ENCODE results near the gene CACNB1.

CACNB1 gene

DNA sequence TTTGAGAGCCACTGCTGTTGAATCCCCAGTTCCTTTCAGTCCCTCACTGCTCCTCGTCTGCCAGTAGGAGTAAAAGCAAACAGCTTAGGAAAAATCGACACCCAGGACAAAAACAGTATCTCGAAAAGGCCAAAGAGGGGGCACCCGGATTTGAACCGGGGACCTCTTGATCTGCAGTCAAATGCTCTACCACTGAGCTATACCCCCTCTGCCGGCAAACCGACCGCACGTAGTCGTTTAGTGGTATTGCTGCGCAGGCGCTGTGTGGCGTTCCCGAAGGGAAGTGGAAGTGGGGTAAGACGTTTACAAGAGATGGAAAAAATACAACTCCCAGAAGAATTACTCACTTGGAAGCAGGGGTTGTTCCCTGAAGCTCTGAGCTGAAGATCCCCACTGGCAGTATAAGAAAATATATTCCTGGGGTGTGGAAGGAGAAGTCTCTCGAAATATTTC, 43.8 kb downstream of the CACNB1 start:
- DNase-seq (ENCODE audit: low spot score) (peak; percentile 76), FAIRE-seq (no peak)

GRCh38 chr17:39151943-39152818, 45.3 kb downstream of the CACNB1 start:
- peak; percentile 64 for DNase-seq (ENCODE audit: low spot score)
- FAIRE-seq: no peak

DNA sequence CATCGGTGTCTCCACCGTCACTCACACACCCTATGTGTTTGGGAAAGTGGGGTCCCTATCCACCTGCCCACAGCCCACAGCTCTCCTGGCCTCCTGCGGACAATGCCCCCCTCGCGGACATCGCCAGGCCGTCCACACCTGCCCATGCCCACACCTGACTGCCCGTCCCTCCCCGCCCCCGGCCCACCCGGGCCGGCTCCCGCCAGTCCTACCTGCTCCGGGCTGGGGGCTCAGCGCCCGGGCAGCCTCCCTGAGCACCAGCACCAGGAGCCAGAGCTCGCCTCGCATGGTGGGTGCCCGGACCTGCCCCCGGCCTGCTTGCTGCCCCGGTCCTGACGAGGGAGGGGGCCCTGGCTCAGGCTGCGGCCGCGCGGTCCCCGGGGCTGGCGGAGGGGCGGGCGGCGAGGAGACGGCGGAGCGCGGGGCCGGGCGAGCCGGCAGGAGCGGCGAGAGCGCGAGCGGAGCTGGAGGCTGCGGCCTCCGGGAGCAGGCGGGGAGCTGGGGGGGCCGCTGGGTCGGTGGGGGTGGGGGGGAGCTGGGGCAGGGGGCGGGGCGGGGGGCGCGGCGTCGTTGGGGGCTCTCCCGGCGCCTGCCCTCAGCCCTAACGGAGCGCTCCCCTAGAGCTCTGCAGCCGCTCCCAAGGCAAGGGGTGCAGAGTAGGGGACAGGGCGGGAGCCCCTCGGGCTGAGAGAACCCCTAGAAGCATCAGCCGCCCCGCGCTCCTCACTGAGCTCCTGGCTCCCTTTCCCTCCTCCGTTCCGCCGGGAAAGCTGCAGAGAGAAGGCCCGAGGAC, 46.1 kb downstream of the CACNB1 start, which contains the start of gene PLXDC1:
Gene PLXDC1 (minus strand): TSS at position 488 of the 793 bp plus-strand sequence. CDS start 200 bp downstream, at position 288.
- DNase-seq (ENCODE audit: low spot score) (no peak), FAIRE-seq (no peak)

DNA sequence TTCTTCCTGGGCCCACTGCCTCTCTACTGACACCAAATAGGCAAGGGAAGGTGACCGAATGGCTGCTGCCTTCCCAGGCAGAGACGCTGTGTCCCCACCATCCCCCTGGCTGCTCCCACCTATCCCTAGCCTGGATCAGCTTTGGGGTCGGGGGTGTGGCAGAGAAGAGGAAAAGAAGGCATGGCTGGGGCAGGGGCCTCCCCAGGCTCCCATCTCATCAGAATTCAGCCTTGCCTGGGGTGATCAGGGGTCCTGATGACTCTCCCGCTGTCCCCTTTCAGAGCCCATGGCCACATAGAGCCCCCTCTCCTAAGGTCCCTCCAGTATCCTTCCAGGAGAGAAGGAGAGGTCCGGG, 46.7 kb downstream of the CACNB1 start:
- no peak for DNase-seq (ENCODE audit: low spot score)

DNA sequence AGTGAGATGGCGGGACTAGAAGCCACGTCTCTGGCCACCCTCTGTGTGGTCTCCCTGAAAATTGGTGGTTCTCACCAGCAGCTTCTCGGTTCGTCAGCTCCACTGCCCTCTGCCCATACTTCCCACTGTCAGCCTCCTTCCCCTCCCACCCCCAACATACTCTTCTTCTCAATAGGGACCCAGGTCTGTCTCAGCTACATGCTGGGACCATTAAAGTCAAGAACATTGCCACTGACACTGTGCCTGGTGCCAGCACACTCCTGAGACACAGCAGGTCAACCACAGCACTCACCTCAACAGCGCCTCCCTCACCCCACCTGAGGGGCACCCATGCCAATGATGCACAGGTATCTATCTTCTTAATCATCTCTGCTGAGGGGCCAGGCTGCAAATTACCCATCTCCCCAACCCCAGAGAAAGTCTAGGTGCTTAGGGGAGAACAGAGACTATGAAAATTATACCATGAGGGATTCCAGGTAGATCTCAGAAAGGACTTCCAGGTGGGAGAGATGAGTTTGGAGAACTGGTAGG, 47.3 kb downstream of the CACNB1 start:
- DNase-seq (ENCODE audit: low spot score) (no peak), FAIRE-seq (no peak)

More for the DNA sequence above, 46.7 kb downstream of the CACNB1 start:
- FAIRE-seq: no peak

DNA sequence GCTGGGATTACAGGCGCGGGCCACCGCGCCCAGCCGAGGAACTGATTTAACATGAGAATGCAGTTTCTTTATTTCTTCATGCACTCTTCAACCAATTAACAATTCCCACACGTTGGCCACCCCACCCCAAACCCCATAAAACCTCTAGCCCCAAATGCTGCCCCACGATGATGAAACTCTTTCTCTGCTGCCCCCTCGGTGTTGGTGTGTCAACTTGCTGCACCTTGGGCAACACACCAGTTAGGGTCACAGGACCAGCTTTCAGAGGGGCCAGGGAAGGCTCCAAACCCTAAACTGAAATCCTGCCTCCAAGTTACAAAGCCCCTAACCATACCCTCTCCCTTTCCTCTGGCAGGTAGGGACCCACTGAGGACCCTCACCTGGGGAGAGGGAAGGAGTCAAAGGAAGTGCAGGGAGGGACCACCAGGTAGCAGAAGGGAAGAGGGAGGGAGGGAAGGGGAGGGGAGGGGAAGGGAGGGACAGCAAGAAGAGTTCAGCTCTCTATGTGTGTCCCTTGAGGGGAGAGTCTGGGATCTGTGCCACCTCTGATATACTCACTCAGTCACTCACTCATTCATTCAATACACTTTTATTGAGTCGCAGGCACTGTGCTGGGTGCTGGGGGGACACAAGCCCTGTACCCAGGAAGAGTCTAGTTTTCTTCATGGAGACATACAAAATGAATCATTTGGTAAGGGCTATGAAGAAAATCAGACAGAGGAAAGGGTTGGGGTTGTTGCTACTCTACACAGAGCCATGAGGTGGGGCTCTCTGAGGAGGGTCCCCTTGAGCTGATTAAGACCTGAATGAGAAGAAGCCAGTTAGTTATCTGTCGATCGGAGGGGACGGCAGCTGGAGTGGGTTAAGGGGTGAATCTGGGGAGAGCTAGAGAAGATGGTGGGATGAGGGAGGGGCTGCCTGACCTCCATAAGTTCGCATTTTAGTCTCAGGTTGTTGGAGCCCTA, 50.0 kb downstream of the CACNB1 start:
- DNase-seq (ENCODE audit: low spot score) (no peak), FAIRE-seq (no peak)

GRCh38 chr17:39146273-39146672, 51.2 kb downstream of the CACNB1 start:
- no peak for FAIRE-seq

GRCh38 chr17:39145143-39145542, 52.3 kb downstream of the CACNB1 start:
- DNase-seq (ENCODE audit: low spot score) (no peak), FAIRE-seq (no peak)

More at GRCh38 chr17:39146273-39146672, 51.2 kb downstream of the CACNB1 start:
- DNase-seq (ENCODE audit: low spot score): no peak

DNA sequence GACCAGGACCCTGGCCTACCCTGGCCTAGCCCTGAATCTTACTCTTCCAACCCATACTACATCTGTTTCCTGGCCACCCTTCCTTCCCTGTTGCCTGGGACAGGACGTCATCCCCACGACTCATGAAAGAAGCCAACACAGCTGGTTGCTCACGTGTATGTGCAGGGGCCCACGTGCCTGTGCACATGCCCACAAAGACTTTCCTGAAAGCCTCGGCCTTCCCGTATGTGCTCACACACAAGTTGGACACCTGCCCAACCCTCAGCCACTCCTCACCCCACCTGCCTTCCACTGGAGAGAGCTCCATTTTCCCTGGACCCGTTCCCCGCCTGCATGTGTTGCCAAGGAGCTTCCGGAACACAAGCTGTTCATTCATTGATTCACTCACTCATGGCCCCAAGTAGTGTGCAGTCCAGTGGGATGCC, 53.0 kb downstream of the CACNB1 start:
- DNase-seq (ENCODE audit: low spot score) (peak; percentile 87), FAIRE-seq (peak; percentile 76)

- FAIRE-seq: no peak
Measured at GRCh38 chr17:39143552-39144093, 53.8 kb downstream of the CACNB1 start.

GRCh38 chr17:39141915-39142664, 55.4 kb downstream of the CACNB1 start:
- FAIRE-seq (no peak), DNase-seq (ENCODE audit: low spot score) (no peak)

More at GRCh38 chr17:39143552-39144093, 53.8 kb downstream of the CACNB1 start:
- DNase-seq (ENCODE audit: low spot score): no peak

GRCh38 chr17:39141294-39141693, 56.2 kb downstream of the CACNB1 start:
- no peak for FAIRE-seq

DNA sequence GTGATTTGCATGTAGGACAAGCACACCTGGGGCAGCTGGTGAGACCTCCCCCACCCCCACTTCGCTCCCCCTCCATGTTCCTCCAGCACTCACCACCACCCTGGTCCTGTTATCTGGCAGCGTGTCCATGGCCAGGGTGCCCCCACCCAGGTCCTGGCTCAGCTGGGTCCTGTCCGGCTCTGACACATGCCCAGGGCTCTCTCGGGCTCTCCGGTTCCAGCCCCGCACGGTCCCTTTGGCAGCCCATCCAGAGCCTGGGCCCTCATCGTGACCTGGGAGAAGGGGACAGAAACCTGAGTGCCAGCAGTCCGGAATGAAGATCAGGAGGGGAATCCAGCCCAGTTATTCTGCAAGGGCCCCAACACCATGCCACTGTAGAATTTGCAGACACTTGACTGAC, 57.9 kb downstream of the CACNB1 start:
- no peak for FAIRE-seq
- no peak for DNase-seq (ENCODE audit: low spot score)

More at GRCh38 chr17:39141294-39141693, 56.2 kb downstream of the CACNB1 start:
- no peak for DNase-seq (ENCODE audit: low spot score)

- DNase-seq (ENCODE audit: low spot score) (peak; percentile 87), FAIRE-seq (peak; percentile 95)
Measured at GRCh38 chr17:39139161-39139511, 58.3 kb downstream of the CACNB1 start.

DNA sequence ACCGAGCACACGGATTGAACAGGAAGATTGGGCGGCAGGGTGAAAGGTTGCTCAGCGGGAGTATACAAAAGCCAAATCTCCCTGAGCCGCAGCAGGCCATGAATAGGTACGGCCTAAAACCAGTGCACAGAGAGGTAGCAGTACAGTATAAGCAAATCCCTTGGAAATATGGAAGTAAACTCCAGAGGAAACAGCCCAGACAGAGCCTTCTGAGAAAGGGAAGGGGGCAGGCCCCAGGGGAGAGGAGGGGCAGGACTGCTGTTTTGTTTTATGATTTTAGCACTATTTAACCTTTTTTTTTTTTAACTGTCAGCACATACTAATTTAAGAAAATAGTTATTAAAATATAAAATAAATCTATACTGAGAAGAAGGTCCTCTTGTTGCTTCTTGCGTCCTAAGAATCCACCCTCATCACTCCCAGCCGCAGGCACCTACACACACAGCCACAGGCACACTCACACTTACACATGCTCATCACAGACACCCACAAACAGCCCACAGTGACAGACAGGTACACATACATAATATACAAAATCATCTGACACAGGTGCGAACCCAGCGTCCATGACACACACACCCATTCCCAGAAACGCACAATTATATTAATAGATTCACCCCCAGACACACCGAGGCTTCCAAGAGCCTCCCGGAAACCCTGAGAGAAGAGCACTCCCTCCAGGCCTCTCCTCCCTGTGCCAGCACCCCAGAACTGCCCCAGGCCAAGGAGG, 58.9 kb downstream of the CACNB1 start:
- DNase-seq (ENCODE audit: low spot score): no peak
- FAIRE-seq: no peak

DNA sequence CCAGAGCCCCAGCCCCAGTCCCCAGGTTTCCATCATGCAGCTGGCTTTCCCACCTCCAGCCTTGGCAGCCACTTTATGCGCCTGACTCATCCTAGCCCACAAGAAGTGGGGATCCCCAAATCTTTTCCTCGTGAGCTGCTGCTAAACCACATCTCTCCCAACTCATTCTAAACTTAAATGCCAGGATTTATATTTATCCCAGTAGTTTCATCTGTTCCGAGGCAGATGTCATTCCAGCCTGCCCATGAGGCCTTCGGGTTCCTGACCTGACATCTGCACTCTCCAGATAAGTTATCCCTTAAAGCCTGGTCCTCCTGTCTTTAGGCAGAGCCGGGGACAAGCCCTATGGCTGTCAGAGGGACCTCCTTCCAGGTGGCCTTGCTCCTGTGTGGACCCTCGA, 62.6 kb downstream of the CACNB1 start:
- no peak for DNase-seq (ENCODE audit: low spot score)
- no peak for FAIRE-seq

- FAIRE-seq (no peak), DNase-seq (ENCODE audit: low spot score) (peak; percentile 73)
Measured at GRCh38 chr17:39132192-39132610, 65.3 kb downstream of the CACNB1 start.

GRCh38 chr17:39131616-39132015, 65.9 kb downstream of the CACNB1 start:
- FAIRE-seq (no peak), DNase-seq (ENCODE audit: low spot score) (no peak)

DNA sequence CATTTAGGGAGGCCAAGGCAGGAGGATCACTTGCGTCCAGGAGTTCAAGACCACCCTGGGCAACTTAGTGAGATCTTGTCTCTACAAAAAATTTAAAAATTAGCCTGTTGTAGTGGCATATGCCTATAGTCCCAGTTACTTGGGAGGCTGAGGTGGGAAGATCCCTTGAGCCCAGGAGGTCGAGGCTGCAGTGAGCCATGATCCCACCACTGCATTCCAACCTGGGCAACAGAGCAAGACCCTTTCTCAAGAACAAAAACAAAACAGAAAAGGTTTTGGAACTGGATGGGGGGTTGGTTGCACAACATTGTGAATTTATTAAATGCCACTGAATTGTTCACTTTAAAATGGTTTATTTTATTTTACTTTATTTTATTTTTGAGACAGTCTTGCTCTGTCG, 67.3 kb downstream of the CACNB1 start:
- DNase-seq (ENCODE audit: low spot score) (no peak), FAIRE-seq (no peak)

All from urothelium cell line (cell line).